ENCODE results near the gene GADD45A. TPM values are rescaled to one million over a fixed set of nuclear protein-coding genes. Genes with fewer than 3 reads are reported as not detected.

Gene GADD45A
- polyA plus RNA-seq, 2 of the 4 experiments (the other 2 are of a cell fraction), result 36.0 to 44.7 TPM

GRCh38 chr1:67719329-67720196 is 34.6 kb downstream of the GADD45A start:
- TF ChIP-seq HEYL (CRISPR knock-in tag; IDR thresholded peaks at IDR 0.05), result no peak
- no peak for TF ChIP-seq POLR2AphosphoS2 (conservative IDR thresholded peaks at IDR 0.05; ENCODE audit: low read length)
- TF ChIP-seq NPAS2 (CRISPR knock-in tag; IDR thresholded peaks at IDR 0.05; ENCODE audit: borderline replicate concordance), result no peak
- TF ChIP-seq EHMT2 (IDR thresholded peaks at IDR 0.05; ENCODE audit: low read depth), result no peak
- no peak for TF ChIP-seq PBX3 (IDR thresholded peaks at IDR 0.05)
- FAIRE-seq (no peak), ATAC-seq (no peak), DNase-seq (ENCODE audit: low read depth in 1 of 2, low spot score in 1 of 2) (no peak)
- 80% methylated on average over 6 of the region's 6 CpGs for WGBS (ENCODE audit: missing lambda C conversion rate)
- peaks cover 85% of the 10 kb centered on the region for H3K4me1 ChIP-seq
- H3K9me3 ChIP-seq, result no peaks in the 10 kb centered on the region
- H3K4me3 ChIP-seq, result no peak overlapping the region
- no peak overlapping the region for H3K4me2 ChIP-seq
- H3K27ac ChIP-seq, result peak overlapping the region in 1 of 2 experiments; percentile 21; a peak in 1 of 6 replicates
- ChIA-PET POLR2A (no interaction called here), CTCF (interaction anchor here (0.8 to 1.6 kb wide), 3 partner anchors 11 to 184 kb away, joined by 3 to 6 read pairs (median 4); no protein-coding TSS in a partner anchor)

DNA sequence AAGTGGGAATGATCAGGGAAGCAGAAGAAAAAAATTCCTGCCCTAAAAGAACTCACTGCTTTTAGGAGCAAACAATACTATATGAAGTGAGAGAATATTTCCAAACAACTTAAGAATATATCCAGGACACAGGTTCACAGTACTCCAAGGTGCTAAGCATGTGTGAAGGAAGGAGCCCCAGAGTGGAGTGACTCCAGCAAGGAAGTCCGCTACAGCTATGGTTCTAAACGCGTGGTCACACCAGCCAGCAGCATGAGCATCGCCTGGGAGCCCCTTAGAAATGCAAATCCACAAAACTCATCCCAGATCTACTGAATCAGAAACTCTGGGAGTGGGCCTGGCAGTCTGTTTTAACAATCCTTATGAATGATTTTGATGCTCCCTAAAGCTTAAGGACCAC is 36.1 kb downstream of the GADD45A start:
- H3K4me3 ChIP-seq, result no peak overlapping the region
- POLR2A ChIA-PET, result interaction anchor here (0.7 kb wide), 1 partner anchor 36 kb away, joined by 3 read pairs; the partner anchor contains the start of gene GADD45A
- CTCF ChIA-PET, result interaction anchor here (1.0 to 1.5 kb wide), 4 partner anchors 9 to 161 kb away, joined by 3 to 6 read pairs (median 3); no protein-coding TSS in a partner anchor
- peaks cover 89% of the 10 kb centered on the region for H3K4me1 ChIP-seq
- H3K9me3 ChIP-seq, result no peaks in the 10 kb centered on the region
- no peak for DNase-seq (ENCODE audit: low read depth in 1 of 2, low spot score in 1 of 2)
- WGBS (ENCODE audit: missing lambda C conversion rate), result 97% methylated on average over 4 of the region's 4 CpGs
- no peak overlapping the region for H3K4me2 ChIP-seq
- ATAC-seq, result no peak
- FAIRE-seq, result no peak
- peak overlapping the region in 1 of 2 experiments; percentile 21; a peak in 1 of 6 replicates for H3K27ac ChIP-seq
- TF ChIP-seq KDM5A (IDR thresholded peaks at IDR 0.05), result no peak
- no peak for TF ChIP-seq ZFP36 (IDR thresholded peaks at IDR 0.05; ENCODE audit: borderline replicate concordance, partially characterized antibody)
- no peak for TF ChIP-seq ZNF302 (CRISPR knock-in tag; IDR thresholded peaks at IDR 0.05)
- no peak for TF ChIP-seq USF2 (IDR thresholded peaks at IDR 0.05)
- TF ChIP-seq NFE2L2 (conservative IDR thresholded peaks at IDR 0.05; ENCODE audit: low read length), result no peak
- TF ChIP-seq FOXS1 (CRISPR knock-in tag; IDR thresholded peaks at IDR 0.05), result no peak
- no peak for TF ChIP-seq ZC3H11A (IDR thresholded peaks at IDR 0.05)
- no peak for TF ChIP-seq CHD4 (IDR thresholded peaks at IDR 0.05; ENCODE audit: borderline replicate concordance)
- TF ChIP-seq, protein P1, sequence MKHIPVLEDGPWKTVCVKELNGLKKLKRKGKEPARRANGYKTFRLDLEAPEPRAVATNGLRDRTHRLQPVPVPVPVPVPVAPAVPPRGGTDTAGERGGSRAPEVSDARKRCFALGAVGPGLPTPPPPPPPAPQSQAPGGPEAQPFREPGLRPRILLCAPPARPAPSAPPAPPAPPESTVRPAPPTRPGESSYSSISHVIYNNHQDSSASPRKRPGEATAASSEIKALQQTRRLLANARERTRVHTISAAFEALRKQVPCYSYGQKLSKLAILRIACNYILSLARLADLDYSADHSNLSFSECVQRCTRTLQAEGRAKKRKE (CRISPR knock-in tag; IDR thresholded peaks at IDR 0.05; ENCODE audit: low read depth), result no peak
- no peak for TF ChIP-seq E2F6 (IDR thresholded peaks at IDR 0.05; ENCODE audit: borderline replicate concordance, low read depth)
- no peak for TF ChIP-seq RFX5 (IDR thresholded peaks at IDR 0.05)
- TF ChIP-seq PHF8 (IDR thresholded peaks at IDR 0.05; ENCODE audit: borderline replicate concordance, low read depth), result no peak
- TF ChIP-seq, protein P2, sequence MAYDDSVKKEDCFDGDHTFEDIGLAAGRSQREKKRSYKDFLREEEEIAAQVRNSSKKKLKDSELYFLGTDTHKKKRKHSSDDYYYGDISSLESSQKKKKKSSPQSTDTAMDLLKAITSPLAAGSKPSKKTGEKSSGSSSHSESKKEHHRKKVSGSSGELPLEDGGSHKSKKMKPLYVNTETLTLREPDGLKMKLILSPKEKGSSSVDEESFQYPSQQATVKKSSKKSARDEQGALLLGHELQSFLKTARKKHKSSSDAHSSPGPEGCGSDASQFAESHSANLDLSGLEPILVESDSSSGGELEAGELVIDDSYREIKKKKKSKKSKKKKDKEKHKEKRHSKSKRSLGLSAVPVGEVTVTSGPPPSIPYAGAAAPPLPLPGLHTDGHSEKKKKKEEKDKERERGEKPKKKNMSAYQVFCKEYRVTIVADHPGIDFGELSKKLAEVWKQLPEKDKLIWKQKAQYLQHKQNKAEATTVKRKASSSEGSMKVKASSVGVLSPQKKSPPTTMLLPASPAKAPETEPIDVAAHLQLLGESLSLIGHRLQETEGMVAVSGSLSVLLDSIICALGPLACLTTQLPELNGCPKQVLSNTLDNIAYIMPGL (CRISPR knock-in tag; IDR thresholded peaks at IDR 0.05; ENCODE audit: borderline replicate concordance), result no peak
- TF ChIP-seq, protein P3, sequence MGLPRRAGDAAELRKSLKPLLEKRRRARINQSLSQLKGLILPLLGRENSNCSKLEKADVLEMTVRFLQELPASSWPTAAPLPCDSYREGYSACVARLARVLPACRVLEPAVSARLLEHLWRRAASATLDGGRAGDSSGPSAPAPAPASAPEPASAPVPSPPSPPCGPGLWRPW (IDR thresholded peaks at IDR 0.05), result no peak
- TF ChIP-seq CHD2 (IDR thresholded peaks at IDR 0.05; ENCODE audit: low read length, partially characterized antibody), result no peak
- TF ChIP-seq ZSCAN20 (CRISPR knock-in tag; IDR thresholded peaks at IDR 0.05), result no peak
- no peak for TF ChIP-seq BHLHE40 (IDR thresholded peaks at IDR 0.05; ENCODE audit: low read depth, low read length)
- TF ChIP-seq GATA3 (IDR thresholded peaks at IDR 0.05; ENCODE audit: borderline replicate concordance), result no peak

Data from A549 (cell line).